Mucosa of descending colon (tissue), 3 donors: ENCODE measurements around the gene SYT3. TPM values are rescaled to one million over a fixed set of nuclear protein-coding genes. Genes with fewer than 3 reads are reported as not detected.

Source experiments
- ATAC-seq: fragments of 200-7000 bp; cut with Tn5 transposase; one replicate; pipeline ENCODE4 v1.9.1; 2020; ENCODE audit warnings: mild to moderate bottlenecking, moderate library complexity
- DNase-seq, 3 donors: peaks; one replicate each; pipeline ENCODE4 v3.0.0-alpha.2; 2020
- H3K36me3 ChIP-seq: fragments of 200-600 bp; one replicate; pipeline ENCODE4 v1.8.0; 2021; ENCODE audit warnings: low read depth, mild to moderate bottlenecking
- H3K4me1 ChIP-seq: fragments of 200-600 bp; one replicate; pipeline ENCODE4 v1.8.0; 2021; ENCODE audit warnings: low read depth, mild to moderate bottlenecking
- H3K4me3 ChIP-seq: fragments of 200-600 bp; one replicate; pipeline ENCODE4 v1.8.0; 2021; ENCODE audit warnings: mild to moderate bottlenecking
- H3K9me3 ChIP-seq: fragments of 200-600 bp; one replicate; pipeline ENCODE4 v1.8.0; 2021; ENCODE audit warnings: mild to moderate bottlenecking
- CTCF ChIP-seq: fragments of 200-600 bp; IDR thresholded peaks from one replicate; pipeline ENCODE4 v1.8.0; 2022; ENCODE audit warnings: antibody characterized with exemption, mild to moderate bottlenecking
- intact Hi-C, 2 donors: fragments of 100-400 bp; cut with DNase I in 1 of 2; cut with micrococcal nuclease in 1 of 2; formaldehyde crosslinking; loops; one replicate each; pipeline versions ENCODE4 v1.11.0 to v1.11.1; 2022; cut with DNase I, micrococcal nuclease
- total RNA-seq, 3 donors: library from RNA; stranded (reverse); fragmentation: NEBNext Ultra II Directional in 2 of 3; extraction: Animal tissue kit (Norgen Biotek cat#: 25700) in 2 of 3; gene quantifications; one replicate each; pipeline versions ENCODE4 v1.2.1 to v1.2.4, GENCODE V29; 2021 to 2023
- donor health status: DM: no; HTN: no; CAD: no; lungs with moderate emphysema.
- donor health status: DM: no; HTN: no; CAD: no.
- donor health status: DM: no; HTN: yes; CAD: no.

Gene SYT3
- total RNA-seq, 3 donors from 2014 or later: 0.14 to 1.2 TPM; not detected in 1

DNA sequence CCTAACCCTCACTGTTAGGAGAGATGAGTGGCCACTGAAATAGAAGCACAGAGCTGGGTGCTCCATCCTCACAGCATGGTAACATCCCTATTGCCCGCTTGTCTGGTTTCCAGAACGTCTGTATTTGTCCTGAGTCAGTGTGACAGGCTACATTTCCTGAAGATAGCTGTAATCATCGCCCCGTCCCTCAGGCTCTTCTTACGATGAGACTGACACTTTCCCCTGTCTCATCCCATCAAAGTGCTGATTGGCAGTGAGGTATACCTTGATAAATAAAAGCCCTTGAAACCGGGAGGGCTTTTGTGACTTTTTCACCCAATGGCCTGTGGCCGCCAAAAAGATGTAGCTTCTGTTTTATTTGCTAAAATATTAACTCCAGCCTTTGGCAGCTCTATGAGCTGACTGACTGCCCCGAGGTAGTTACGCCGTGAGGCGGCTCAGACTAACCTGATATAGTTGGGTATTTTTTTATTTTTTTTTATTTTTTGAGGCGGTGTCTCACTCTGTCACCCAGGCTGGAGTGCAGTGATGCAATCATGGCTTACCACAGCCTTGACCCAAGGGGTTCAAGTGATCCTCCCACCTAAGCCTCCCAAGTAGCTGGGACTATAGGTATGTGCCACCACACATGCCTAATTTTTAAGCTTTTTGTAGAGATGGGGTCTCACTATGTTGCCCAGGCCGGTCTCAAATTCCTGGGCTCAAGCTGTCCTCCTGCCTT lies 65.8 kb downstream of the SYT3 start:
- ATAC-seq (no peak), DNase-seq (no peak)
- Histone ChIP-seq H3K9me3 (no peaks in the 10 kb centered on the region), H3K4me1 (no peaks in the 10 kb centered on the region), H3K36me3 (no peaks in the 10 kb centered on the region), H3K4me3 (no peak overlapping the region)
- TF ChIP-seq CTCF: no peak
- intact Hi-C loops: no loop called here

Other genes with a start within 250 kb of the SYT3 start
- gene SPIB, start 220.9 kb downstream of the SYT3 start, total RNA-seq: 10 to 100 TPM; 21.5 to 83.1 (median 61.6) TPM
- gene MYBPC2, start 207.0 kb downstream of the SYT3 start, total RNA-seq: under 1 TPM in 2 of 3 donors, not detected in 1; 0.10 to 0.14 TPM
- gene EMC10, start 163.4 kb downstream of the SYT3 start, total RNA-seq: 100 to 1,000 TPM in 2 of 3 donors, 10 to 100 TPM in 1; 79.6 to 121 (median 108) TPM
- 1 to 10 TPM; 1.7 to 3.0 (median 2.6) TPM for gene GARIN5A, start 163.0 kb downstream of the SYT3 start, total RNA-seq
- 10 to 100 TPM; 33.4 to 41.2 (median 37.2) TPM for gene JOSD2, start 128.7 kb downstream of the SYT3 start, total RNA-seq
- gene ASPDH, start 126.0 kb downstream of the SYT3 start, total RNA-seq: not detected
- gene LRRC4B, start 71.4 kb downstream of the SYT3 start, total RNA-seq: 1 to 10 TPM in 2 of 3 donors, under 1 TPM in 1; 0.52 to 4.8 (median 1.3) TPM
- under 1 TPM in 1 of 3 donors, not detected in 2; 0.41 TPM for gene C19orf81, start 9.6 kb upstream of the SYT3 start, total RNA-seq
- gene SHANK1, start 79.9 kb upstream of the SYT3 start, total RNA-seq: 1 to 10 TPM in 1 of 3 donors, under 1 TPM in 1, not detected in 1; 0.55 to 1.1 TPM
- 1 to 10 TPM; 1.4 to 7.2 (median 4.9) TPM for gene CLEC11A, start 83.5 kb upstream of the SYT3 start, total RNA-seq
- gene GPR32, start 130.6 kb upstream of the SYT3 start, total RNA-seq: not detected
- gene ACP4, start 150.5 kb upstream of the SYT3 start, total RNA-seq: not detected
- 100 to 1,000 TPM in 1 of 3 donors, 10 to 100 TPM in 2; 29.3 to 130 (median 80.6) TPM for gene KLK1, start 183.9 kb upstream of the SYT3 start, total RNA-seq
- 1 to 10 TPM in 2 of 3 donors, under 1 TPM in 1; 0.92 to 3.3 (median 2.3) TPM for gene KLK15, start 193.7 kb upstream of the SYT3 start, total RNA-seq
- gene KLK3, start 215.0 kb upstream of the SYT3 start, total RNA-seq: 1 to 10 TPM; 3.7 to 9.0 (median 4.8) TPM
- under 1 TPM in 1 of 3 donors, not detected in 2; 0.43 TPM for gene KLK2, start 233.6 kb upstream of the SYT3 start, total RNA-seq